Epithelial cell of esophagus (primary cell): ENCODE measurements around the gene C1QTNF3.

Experiments
- DNase-seq: peaks from one replicate; pipeline ENCODE4 v3.0.0; 2010; ENCODE audit warnings: low read depth
- H3K4me3 ChIP-seq: 2 replicates; pipeline ENCODE4 v1.5.1; 2011; ENCODE audit warnings: mild to moderate bottlenecking, low read length, control low read depth
- CTCF ChIP-seq: IDR thresholded peaks from 2 replicates; pipeline ENCODE4 v1.5.1; 2011; ENCODE audit warnings: low read depth, mild to moderate bottlenecking, low read length, control low read depth, inconsistent platforms; ENCODE audit not compliant: insufficient read depth; ENCODE audit errors: missing control alignments

The C1QTNF3 gene

GRCh38 chr5:34045996-34046395 lies 3.0 kb upstream of the C1QTNF3 start:
- TF ChIP-seq CTCF: no peak
- no peak overlapping the region for H3K4me3 ChIP-seq
- DNase-seq: peak; percentile 69

- DNase-seq: no peak
- no peak overlapping the region for H3K4me3 ChIP-seq
- no peak for TF ChIP-seq CTCF
These were observed 2.0 kb upstream of the C1QTNF3 start for GRCh38 chr5:34045023-34045422.

- DNase-seq: no peak
- no peak overlapping the region for H3K4me3 ChIP-seq
- TF ChIP-seq CTCF: no peak
These were observed 692 bp downstream of the C1QTNF3 start for GRCh38 chr5:34042321-34042720.

- no peak for TF ChIP-seq CTCF
- H3K4me3 ChIP-seq: no peak overlapping the region
- DNase-seq: no peak
These were observed 1.6 kb downstream of the C1QTNF3 start for GRCh38 chr5:34041247-34041972.

GRCh38 chr5:34040472-34040871 lies 2.5 kb downstream of the C1QTNF3 start:
- no peak overlapping the region for H3K4me3 ChIP-seq
- no peak for DNase-seq
- TF ChIP-seq CTCF: no peak

GRCh38 chr5:34039398-34040157 lies 3.4 kb downstream of the C1QTNF3 start:
- no peak overlapping the region for H3K4me3 ChIP-seq
- DNase-seq: no peak
- TF ChIP-seq CTCF: no peak
